CD4-positive, alpha-beta T cell treated with Interferon gamma for 1 hour (primary cell): ENCODE results near the gene SOX21.

ENCODE experiments used
- DNase-seq: peaks from one replicate; pipeline ENCODE4 v3.0.0-alpha.2; 2020

SOX21 gene

DNA sequence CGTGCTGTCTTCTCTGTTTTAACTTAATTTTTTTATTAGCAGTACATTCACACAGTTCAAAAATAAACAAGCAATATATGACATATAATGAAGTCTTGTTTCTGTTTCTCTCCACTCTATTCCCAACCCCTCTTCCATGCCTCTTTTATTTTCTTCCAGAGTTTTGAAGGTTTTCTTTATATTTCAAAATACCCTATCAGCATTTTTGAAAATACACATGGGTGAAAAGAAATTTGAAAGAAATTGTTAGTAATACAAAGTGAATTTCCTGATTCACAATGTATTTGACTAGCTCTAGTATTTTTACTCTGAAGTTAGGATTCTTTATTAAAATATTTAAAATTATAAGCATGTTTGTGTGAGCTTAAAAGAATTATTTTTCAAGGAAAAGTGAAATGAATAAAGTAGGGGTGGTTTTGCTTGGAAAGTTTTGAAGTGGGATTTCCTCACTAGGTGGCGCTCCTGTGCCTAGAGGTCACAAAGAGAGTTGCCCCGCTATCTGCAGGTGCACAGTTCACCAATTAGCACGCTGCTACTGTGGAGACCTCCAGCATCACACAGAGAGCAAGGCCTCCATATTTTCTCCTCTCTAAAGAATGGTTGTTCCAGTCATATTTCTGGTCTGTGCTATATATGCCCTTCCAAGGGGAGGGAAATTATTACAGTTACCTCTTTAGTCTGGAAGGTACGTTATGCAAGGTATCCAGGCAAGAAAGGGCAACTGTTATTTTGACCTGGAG is 37.6 kb downstream of the SOX21 start:
- no peak for DNase-seq

DNA sequence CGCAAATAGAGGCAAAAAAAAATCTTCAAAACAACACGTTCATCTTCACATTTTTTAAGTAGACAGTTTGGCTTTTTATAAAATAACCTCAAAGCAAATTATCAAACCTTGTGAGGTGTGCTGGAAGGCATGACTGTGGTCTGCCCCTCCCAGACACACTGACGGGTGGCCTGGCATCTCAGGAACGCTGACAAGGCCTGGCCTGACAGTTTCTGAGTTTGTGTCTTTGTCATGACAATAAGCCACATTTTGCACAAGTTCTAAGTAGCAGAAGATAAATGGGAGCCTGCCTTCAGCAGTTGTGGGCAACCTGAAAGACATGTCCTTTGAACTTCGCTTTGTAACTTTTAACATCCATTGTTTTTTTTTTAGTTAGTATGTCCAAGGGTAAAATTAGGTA is 38.5 kb downstream of the SOX21 start:
- DNase-seq, result no peak

DNA sequence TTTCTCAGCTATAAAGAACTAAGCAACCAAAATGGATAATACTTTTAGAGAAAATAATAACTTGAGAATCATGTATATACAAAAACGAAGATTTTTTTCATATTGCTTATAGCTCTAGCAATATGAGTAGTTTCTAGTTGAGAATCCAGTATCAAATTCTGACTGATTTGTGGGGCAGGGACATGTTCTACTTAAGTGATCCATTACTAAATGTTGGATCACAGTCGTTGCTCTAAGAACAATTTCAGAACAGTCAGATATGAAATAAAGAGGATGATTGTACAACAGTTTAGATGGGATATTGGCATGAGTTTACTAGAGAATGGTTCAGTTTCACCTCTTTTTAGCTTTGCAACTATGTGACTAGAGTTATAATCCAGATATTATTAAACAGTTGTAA is 39.9 kb downstream of the SOX21 start:
- DNase-seq, result no peak

DNA sequence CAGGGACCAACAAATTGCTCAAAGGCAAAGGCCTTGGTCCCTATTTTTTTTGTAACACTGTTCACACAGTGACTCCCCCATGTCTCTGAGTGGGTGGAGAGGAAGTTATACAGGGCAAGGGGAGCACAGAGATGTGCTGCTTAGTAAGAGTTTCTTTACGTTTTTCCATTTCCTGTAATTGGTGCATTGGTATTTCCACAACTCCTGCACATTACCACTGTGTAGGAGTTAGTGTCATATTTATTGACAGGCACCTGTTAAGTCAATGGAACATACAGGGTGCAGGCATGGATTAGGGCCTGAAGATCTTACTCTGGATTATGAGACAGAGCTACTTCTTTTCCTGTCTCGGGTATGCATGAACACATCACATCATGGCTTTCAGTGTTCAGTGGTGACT is 45.2 kb downstream of the SOX21 start:
- DNase-seq, result no peak

DNA sequence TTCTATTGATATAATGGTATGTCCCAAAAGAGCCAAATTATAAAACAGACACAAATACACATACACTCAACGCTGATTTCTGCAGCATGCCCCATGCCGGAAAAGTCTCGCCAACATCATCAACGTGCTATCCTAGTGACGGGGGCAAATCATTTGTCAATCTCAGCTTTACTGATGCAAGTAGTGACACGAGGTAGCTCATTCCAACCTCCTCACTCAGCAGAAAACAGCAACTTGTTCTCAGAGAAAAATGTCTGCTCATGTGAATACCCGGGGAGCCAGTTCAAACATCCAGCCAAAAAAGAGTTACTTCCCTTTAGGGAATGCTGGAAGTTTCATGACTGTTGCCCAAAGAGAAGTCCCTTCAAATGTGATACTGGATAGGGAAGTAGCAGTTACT is 46.3 kb downstream of the SOX21 start:
- DNase-seq, result no peak

DNA sequence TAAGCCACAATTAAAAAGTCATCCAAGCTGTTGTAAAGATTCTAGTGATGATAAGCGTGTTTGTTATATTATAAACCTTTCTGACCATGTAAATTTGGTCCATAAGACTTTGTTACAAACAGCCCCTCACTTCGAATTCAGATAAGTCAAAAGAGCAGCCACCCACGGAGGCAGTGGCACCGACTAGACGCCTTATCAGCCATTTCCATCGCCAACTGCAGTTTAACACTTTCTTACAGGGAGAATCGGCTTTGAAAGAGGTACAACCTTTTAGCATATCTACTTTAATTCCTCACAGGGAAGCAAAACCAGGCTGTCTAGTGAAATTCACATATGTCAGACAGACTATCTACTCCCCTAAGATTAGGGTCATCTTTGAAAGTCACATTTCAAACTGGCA is 47.5 kb downstream of the SOX21 start:
- no peak for DNase-seq

DNA sequence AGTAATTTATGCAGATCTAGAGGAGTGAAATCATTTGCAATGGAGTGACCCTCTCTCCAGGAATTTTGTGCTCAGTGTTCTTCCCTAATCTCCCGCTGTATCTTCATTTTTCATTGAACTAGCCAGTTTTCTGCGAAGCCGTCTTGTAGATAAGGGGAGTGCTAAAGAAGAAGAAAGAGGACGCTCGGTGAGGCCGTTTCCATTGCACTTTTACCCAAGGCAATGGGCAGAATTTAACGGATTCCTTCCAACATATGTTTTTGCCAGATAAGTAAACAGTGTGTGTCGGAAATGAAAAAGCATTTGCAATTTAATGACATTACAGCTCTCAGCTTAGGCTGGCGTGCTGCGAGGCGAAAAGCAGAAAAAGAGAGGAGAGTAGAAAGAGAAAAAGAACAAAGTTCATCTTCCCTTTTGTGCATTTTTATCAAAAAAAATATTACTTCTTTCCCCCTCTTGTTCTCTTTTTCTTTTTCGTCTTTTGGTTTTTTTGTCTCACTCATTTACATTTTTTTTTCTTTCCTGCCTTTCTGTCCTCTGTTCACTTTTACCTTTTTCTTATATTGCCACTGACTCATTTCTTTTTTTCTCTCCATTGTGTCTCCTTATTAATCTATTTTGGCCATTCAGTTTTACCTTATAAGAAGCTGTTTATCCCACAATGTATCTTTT is 49.9 kb downstream of the SOX21 start:
- no peak for DNase-seq

DNA sequence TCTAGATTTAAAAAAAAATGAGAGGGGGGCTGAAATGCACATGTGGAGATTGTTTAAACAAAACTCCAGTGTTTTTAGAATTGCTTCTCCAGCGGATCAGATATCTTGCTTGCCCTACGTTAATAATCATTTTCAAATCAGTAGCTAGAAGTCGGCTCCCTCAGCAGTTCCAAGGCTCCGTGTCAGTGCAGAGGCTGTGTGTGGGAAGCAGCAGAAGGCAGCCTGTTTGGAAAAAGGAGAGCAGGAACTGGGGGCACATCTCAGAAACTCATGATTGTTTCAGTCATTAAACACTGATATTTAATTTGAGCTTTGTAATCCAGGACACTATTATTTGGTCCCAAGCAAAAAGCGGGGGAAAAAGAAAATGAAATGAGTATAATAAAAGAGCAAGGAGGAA is 50.9 kb downstream of the SOX21 start:
- DNase-seq, result no peak

DNA sequence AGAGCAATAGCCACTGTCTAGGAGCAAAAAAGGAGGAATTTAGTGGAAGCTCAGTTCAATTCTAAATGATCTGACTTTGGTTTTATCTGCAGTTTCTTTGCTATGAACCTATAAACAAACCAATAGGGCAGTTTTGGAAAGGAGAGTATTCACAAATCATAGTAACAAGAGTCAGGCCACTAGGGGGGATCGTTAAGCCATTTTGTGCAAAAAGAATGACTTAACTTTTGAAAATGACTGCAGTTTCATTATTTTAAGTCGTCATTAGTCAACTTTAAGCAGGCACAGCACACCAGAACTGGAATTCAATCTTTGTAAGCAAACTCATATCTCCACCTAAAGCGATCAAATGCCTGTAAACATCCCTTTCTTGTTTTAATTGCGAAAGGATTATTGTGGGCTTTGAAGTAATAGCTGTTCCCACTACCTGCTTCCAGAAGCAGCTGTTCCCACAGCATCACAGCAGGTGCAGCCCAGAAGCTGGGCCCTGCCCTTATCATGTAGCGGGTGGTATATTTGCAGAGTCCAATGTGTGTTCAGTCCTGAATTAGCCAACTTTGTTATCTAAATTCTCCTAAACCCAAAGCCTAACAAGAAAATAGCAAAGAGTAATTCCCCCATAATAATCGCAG is 51.5 kb downstream of the SOX21 start:
- DNase-seq, result no peak
